Measurements from ENCODE around the gene CHSY3. TPM values are rescaled to one million over a fixed set of nuclear protein-coding genes. Genes with fewer than 3 reads are reported as not detected.

CHSY3 gene
- 1 to 10 TPM; 1.2 to 4.6 (median 1.4) TPM for total RNA-seq
- long read RNA-seq, result 0 reads

DNA sequence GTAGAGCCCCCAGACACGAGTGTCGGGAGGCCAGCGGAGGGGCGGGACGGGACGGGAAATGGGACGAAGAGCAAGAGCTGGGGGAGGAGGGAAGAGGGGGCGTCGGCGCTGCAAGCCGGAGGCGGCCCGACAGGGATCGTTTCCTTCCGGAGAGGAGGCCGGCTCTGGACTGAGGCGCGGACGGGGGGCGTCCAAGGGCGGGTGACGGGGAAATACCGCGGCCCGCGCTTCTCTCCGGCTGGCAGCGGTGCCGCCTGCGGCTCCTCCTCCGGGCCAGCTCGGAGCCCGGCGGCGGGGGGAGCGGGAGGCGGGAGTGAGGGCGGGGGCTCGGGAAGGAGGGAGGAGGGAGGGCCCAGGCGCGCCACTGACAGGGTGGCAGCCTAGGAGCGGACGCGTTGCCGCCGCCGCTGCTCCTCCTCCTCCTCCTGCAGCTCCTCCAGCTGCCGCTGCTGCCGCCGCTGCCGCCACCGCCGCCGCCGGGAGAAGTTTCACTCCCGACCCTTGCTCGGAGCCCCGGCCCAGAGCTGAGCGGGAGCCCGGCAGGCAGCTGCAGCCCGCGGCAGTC is at the start of gene CHSY3:
Gene CHSY3, plus strand, starts transcription at position 364 of the 565 bp plus-strand sequence.
- H3K4me1 ChIP-seq, result peaks cover 0 to 14% (median 0%) of the 10 kb centered on the region in 4 donors
- no peaks in the 10 kb centered on the region for H3K27me3 ChIP-seq
- H3K9me3 ChIP-seq, result no peaks in the 10 kb centered on the region
- peak; percentile 28 for TF ChIP-seq POLR2A (IDR thresholded peaks at IDR 0.05)
- TF ChIP-seq, protein P1, sequence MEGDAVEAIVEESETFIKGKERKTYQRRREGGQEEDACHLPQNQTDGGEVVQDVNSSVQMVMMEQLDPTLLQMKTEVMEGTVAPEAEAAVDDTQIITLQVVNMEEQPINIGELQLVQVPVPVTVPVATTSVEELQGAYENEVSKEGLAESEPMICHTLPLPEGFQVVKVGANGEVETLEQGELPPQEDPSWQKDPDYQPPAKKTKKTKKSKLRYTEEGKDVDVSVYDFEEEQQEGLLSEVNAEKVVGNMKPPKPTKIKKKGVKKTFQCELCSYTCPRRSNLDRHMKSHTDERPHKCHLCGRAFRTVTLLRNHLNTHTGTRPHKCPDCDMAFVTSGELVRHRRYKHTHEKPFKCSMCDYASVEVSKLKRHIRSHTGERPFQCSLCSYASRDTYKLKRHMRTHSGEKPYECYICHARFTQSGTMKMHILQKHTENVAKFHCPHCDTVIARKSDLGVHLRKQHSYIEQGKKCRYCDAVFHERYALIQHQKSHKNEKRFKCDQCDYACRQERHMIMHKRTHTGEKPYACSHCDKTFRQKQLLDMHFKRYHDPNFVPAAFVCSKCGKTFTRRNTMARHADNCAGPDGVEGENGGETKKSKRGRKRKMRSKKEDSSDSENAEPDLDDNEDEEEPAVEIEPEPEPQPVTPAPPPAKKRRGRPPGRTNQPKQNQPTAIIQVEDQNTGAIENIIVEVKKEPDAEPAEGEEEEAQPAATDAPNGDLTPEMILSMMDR (IDR thresholded peaks at IDR 0.05), result peak in 3 of 4 donors; percentile 7 to 21 (median 10)
- peak within 1 kb of the TSS; percentile 48 to 49 (median 49) for H3K27ac ChIP-seq
- H3K36me3 ChIP-seq, result no peaks in the 10 kb centered on the region
- DNase-seq, result peak; percentile 91 to 94 (median 93)
- intact Hi-C loops (cut with DNase I), result no loop called here
- peak; percentile 90 to 96 (median 93) for ATAC-seq
- WGBS (ENCODE audit: insufficient coverage, low coverage, low lambda C conversion rate, missing lambda C conversion rate), result 0% methylated on average over 6 of the region's 62 CpGs
- H3K4me3 ChIP-seq, result peak within 1 kb of the TSS; percentile 61 to 71 (median 63)

DNA sequence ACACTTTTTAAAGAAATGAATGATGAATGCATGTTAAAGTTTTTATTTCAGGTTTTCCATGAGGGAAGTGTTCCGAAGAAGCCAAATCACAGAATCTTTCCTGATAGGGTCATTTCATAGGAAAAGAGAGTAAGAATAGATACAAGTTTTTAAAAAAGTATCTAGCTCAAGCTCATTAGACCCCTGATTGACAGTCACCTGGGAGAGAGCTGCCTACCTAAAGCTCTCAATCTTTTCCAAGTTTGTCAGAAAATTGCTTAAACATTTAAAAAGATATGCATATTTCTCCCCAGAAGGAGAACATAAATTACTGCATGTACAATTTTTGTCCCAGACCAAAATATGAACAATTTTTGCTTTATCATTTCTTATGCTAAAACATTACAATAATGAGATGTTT is 47.9 kb upstream of the CHSY3 start:
- H3K4me3 ChIP-seq, result no peak overlapping the region
- DNase-seq (no peak), ATAC-seq (no peak)
- WGBS (ENCODE audit: insufficient coverage, low coverage, low lambda C conversion rate, missing lambda C conversion rate), result 78% methylated on average over 1 of the region's 1 CpG
- H3K36me3 ChIP-seq, result no peaks in the 10 kb centered on the region
- H3K27me3 ChIP-seq, result no peaks in the 10 kb centered on the region
- intact Hi-C loops (cut with DNase I), result no loop called here
- TF ChIP-seq POLR2A (IDR thresholded peaks at IDR 0.05), result no peak
- TF ChIP-seq, protein P1 (IDR thresholded peaks at IDR 0.05), result no peak
- H3K4me1 ChIP-seq, result no peaks in the 10 kb centered on the region
- no peak overlapping the region for H3K27ac ChIP-seq
- no peaks in the 10 kb centered on the region for H3K9me3 ChIP-seq

DNA sequence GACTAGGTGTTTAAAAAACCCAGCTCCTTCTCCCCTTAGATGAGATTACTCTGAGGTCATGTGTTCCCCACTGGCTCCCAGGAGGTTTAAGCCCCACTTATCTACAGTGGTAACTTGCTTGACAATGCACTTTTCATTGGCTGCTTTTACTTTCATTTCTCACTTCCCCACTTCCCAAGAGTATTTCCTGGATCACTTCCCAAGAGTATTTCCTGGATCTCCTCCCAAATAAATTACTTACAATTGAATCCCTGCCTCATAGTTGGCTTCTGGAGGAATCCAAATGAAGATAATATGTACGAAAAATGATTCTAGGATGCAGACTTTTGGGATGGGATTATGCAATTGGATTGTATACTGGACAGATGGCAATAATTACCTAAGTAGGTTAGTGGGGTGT is 47.1 kb upstream of the CHSY3 start:
- intact Hi-C loops (cut with DNase I), result no loop called here
- Histone ChIP-seq H3K27me3 (no peaks in the 10 kb centered on the region), H3K27ac (no peak overlapping the region), H3K4me3 (no peak overlapping the region), H3K36me3 (no peaks in the 10 kb centered on the region), H3K4me1 (no peaks in the 10 kb centered on the region), H3K9me3 (no peaks in the 10 kb centered on the region)
- ATAC-seq, result no peak
- DNase-seq, result no peak
- 50% methylated on average over 1 of the region's 1 CpG for WGBS (ENCODE audit: insufficient coverage, low coverage, low lambda C conversion rate, missing lambda C conversion rate)
- TF ChIP-seq, protein P1 (IDR thresholded peaks at IDR 0.05), result no peak
- TF ChIP-seq POLR2A (IDR thresholded peaks at IDR 0.05), result no peak

DNA sequence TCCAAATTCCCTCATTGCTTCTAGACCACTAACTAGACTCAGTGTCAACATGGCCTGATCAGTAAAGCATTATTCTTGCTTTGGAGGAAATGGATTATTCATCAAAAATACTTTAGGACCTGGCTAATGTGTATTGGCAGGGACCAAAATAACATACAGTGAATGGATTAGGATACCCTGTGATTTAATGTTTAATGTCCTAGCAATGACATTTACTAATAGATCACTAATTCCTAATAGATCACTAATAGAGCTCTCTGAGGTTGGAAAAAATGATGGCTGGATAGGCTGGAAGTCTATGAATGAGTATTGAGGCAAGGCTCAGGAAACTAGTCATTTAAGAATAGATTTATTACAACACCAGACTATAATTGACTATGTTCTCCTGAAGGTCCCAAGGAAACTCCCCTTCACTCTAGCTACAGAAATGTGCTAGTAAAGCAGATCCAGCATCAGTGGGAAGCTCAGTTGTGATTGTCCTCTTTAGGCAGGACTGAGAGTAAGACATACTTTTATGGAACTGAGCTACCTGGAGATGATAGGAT is 46.1 kb upstream of the CHSY3 start:
- H3K4me1 ChIP-seq, result no peaks in the 10 kb centered on the region
- no peak overlapping the region for H3K27ac ChIP-seq
- H3K4me3 ChIP-seq, result no peak overlapping the region
- no peaks in the 10 kb centered on the region for H3K27me3 ChIP-seq
- no peak for TF ChIP-seq POLR2A (IDR thresholded peaks at IDR 0.05)
- TF ChIP-seq, protein P1 (IDR thresholded peaks at IDR 0.05), result no peak
- H3K9me3 ChIP-seq, result no peaks in the 10 kb centered on the region
- intact Hi-C loops (cut with DNase I), result no loop called here
- ATAC-seq (no peak), DNase-seq (no peak)
- no peaks in the 10 kb centered on the region for H3K36me3 ChIP-seq
